Astrocyte (in vitro differentiated cells and primary cell): Measurements from ENCODE around the gene CD22.

ENCODE experiments used
- CTCF ChIP-seq: IDR thresholded peaks from 2 replicates; pipeline ENCODE4 v1.5.1; 2011; ENCODE audit warnings: low read depth, mild to moderate bottlenecking, inconsistent platforms, low read length, moderate library complexity; ENCODE audit not compliant: insufficient read depth
- EZH2 ChIP-seq: IDR thresholded peaks from 2 replicates; pipeline ENCODE4 v1.6.1; 2012; ENCODE audit warnings: mild to moderate bottlenecking, low read length, inconsistent platforms; ENCODE audit not compliant: insufficient read depth

GRCh38 chr19:35330475-35330874 is 1.5 kb downstream of the CD22 start:
- no peak for TF ChIP-seq CTCF
- no peak for TF ChIP-seq EZH2
